Measurements from ENCODE around the gene RPP14. TPM values are rescaled to one million over a fixed set of nuclear protein-coding genes. Genes with fewer than 3 reads are reported as not detected.
"Not testable (repeated sequence)": the region's sequence is repeated elsewhere in the genome, so short reads cannot be mapped to it uniquely, and the experiment has no call there.

RPP14 gene
- polyA plus RNA-seq, 2 of the 4 experiments (the other 2 are of a cell fraction), result 13.2 to 21.5 TPM

- FAIRE-seq, result no peak
These were observed 17.9 kb upstream of the RPP14 start for GRCh38 chr3:58288011-58288728.

GRCh38 chr3:58288964-58289613, 17.0 kb upstream of the RPP14 start:
- H3K4me1 ChIP-seq; POLR2A ChIA-PET; H3K4me3 ChIP-seq; ATAC-seq; H3K4me2 ChIP-seq; H3K27ac ChIP-seq; H3K9me3 ChIP-seq; DNase-seq (ENCODE audit: low read depth in 1 of 2, low spot score in 1 of 2); FAIRE-seq; CTCF ChIA-PET: not testable (repeated sequence)
- WGBS (ENCODE audit: missing lambda C conversion rate), result 72% methylated on average over 4 of the region's 4 CpGs

More at GRCh38 chr3:58288011-58288728, 17.9 kb upstream of the RPP14 start:
- peak in 1 of 2 experiments; percentile 6 for DNase-seq (ENCODE audit: low read depth in 1 of 2, low spot score in 1 of 2)
- 78% methylated on average over 4 of the region's 4 CpGs for WGBS (ENCODE audit: missing lambda C conversion rate)
- ChIA-PET POLR2A (no interaction called here), CTCF (interaction anchor here (1.1 kb wide), 1 partner anchor 19 kb away, joined by 3 read pairs; no protein-coding TSS in a partner anchor)
- Histone ChIP-seq H3K27ac (no peak overlapping the region), H3K4me2 (no peak overlapping the region), H3K4me3 (no peak overlapping the region), H3K9me3 (no peaks in the 10 kb centered on the region), H3K4me1 (no peaks in the 10 kb centered on the region)
- peak; percentile 70 to 80; a peak in 4 of 6 replicates for ATAC-seq
- TF ChIP-seq POLR2AphosphoS2 (conservative IDR thresholded peaks at IDR 0.05; ENCODE audit: low read length) (no peak), MYC (IDR thresholded peaks at IDR 0.05; ENCODE audit: borderline replicate concordance, low read length) (no peak), ZNF302 (CRISPR knock-in tag; IDR thresholded peaks at IDR 0.05) (no peak), JUNB (IDR thresholded peaks at IDR 0.05) (no peak), FOSL2 (IDR thresholded peaks at IDR 0.05) (no peak), FOSL2 (CRISPR knock-in tag; IDR thresholded peaks at IDR 0.05) (no peak), EHF (CRISPR knock-in tag; IDR thresholded peaks at IDR 0.05) (no peak), POLR2A (IDR thresholded peaks at IDR 0.05; ENCODE audit: low read length) (no peak), RARB (CRISPR knock-in tag; IDR thresholded peaks at IDR 0.05) (no peak), BCL3 (IDR thresholded peaks at IDR 0.05) (no peak), SREBF2 (IDR thresholded peaks at IDR 0.05) (no peak), CTCF (IDR thresholded peaks at IDR 0.05) (no peak), HOXA7 (CRISPR knock-in tag; IDR thresholded peaks at IDR 0.05) (no peak), TFCP2L1 (CRISPR knock-in tag; IDR thresholded peaks at IDR 0.05) (no peak), EP300 (IDR thresholded peaks at IDR 0.05) (no peak), JUN (IDR thresholded peaks at IDR 0.05) (no peak), BHLHE40 (IDR thresholded peaks at IDR 0.05; ENCODE audit: low read depth, low read length) (no peak), RCOR1 (IDR thresholded peaks at IDR 0.05; ENCODE audit: low read depth, low read length) (no peak)
- TF ChIP-seq, protein P1, sequence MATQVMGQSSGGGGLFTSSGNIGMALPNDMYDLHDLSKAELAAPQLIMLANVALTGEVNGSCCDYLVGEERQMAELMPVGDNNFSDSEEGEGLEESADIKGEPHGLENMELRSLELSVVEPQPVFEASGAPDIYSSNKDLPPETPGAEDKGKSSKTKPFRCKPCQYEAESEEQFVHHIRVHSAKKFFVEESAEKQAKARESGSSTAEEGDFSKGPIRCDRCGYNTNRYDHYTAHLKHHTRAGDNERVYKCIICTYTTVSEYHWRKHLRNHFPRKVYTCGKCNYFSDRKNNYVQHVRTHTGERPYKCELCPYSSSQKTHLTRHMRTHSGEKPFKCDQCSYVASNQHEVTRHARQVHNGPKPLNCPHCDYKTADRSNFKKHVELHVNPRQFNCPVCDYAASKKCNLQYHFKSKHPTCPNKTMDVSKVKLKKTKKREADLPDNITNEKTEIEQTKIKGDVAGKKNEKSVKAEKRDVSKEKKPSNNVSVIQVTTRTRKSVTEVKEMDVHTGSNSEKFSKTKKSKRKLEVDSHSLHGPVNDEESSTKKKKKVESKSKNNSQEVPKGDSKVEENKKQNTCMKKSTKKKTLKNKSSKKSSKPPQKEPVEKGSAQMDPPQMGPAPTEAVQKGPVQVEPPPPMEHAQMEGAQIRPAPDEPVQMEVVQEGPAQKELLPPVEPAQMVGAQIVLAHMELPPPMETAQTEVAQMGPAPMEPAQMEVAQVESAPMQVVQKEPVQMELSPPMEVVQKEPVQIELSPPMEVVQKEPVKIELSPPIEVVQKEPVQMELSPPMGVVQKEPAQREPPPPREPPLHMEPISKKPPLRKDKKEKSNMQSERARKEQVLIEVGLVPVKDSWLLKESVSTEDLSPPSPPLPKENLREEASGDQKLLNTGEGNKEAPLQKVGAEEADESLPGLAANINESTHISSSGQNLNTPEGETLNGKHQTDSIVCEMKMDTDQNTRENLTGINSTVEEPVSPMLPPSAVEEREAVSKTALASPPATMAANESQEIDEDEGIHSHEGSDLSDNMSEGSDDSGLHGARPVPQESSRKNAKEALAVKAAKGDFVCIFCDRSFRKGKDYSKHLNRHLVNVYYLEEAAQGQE (IDR thresholded peaks at IDR 0.05), result no peak

DNA sequence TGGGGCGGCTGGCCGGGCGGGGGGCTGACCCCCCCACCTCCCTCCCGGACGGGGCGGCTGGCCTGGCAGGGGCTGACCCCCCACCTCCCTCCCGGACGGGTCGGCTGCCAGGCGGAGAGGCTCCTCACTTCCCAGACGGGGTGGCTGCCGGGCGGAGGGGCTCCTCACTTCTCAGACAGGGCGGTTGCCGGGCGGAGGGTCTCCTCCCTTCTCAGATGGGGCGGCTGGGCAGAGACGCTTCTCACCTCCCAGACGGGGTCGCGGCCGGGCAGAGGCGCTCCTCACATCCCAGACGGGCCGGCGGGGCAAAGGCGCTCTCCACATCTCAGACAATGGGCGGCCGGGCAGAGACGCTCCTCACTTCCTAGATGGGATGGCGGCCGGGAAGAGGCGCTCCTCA, 15.6 kb upstream of the RPP14 start:
- WGBS (ENCODE audit: missing lambda C conversion rate), result 100% methylated on average over 11 of the region's 33 CpGs

More for the DNA sequence above, 15.6 kb upstream of the RPP14 start:
- H3K4me2 ChIP-seq; H3K27ac ChIP-seq; POLR2A ChIA-PET; H3K4me1 ChIP-seq; H3K4me3 ChIP-seq; CTCF ChIA-PET; ATAC-seq; FAIRE-seq; H3K9me3 ChIP-seq; DNase-seq (ENCODE audit: low read depth in 1 of 2, low spot score in 1 of 2): not testable (repeated sequence)
